HG03108 (cell line): ENCODE measurements around the gene FAM193A.
"Not testable (repeated sequence)": the region's sequence is repeated elsewhere in the genome, so short reads cannot be mapped to it uniquely, and the experiment has no call there.

ENCODE experiments used
- ATAC-seq: cut with Tn5 transposase; IDR thresholded peaks from one replicate; pipeline ENCODE4 v1.9.1; 2021; ENCODE audit warnings: moderate library complexity; ENCODE audit not compliant: unreplicated experiment

Gene FAM193A

DNA sequence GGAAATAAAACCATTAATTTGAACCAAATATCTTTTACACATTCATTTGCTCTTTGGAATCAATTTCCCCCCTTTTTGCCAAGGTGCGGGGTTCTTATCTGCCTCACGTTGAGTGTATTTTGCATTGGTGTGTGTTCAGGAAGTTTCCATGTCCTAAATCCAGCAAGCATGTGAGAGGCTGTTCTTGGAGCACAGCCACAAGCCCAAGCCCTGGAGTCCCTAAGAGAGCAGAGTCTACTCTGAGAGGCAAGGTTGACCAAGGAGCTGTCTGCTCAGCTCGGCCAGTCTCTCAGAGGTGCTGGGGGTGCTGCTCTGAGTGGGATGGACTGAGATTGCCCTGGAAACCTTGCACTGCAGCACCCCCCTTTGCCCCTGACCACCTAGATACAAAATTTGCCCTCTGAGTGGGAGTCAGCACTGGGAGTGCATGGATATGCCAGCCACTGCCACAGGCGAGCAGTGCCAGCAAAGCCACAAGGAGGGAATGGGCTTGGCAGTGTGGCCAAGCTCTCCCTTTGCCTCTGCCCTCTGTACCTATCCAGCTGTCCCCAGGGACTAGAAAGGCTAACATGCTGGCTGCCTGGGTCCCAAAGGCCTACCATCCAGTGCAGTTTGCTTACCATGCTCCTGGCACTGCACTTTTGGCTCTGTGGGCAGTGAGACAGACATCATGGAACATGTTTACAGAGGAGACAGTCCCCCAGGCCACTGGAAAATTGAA is 20.5 kb upstream of the FAM193A start:
- ATAC-seq, result no peak

DNA sequence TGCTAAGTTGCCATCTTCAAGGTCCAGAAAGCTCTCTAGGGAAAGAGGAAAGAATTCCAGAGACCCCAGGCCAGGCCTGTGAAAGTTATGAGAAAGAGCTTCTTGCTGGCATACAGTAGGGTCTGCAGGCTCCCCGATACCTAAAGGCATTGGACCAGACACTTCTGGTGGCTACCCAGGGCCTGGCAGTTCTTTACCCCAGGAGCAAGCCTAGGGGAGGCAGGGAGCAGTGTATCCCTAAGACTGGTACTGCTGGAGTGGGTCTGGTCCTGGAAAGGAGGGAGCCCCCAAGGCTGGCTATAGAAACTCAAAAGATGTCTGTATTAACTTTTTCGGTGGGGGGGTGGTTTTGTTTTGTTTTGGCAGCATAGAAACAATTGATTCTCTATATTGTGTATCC is 19.8 kb upstream of the FAM193A start:
- no peak for ATAC-seq

DNA sequence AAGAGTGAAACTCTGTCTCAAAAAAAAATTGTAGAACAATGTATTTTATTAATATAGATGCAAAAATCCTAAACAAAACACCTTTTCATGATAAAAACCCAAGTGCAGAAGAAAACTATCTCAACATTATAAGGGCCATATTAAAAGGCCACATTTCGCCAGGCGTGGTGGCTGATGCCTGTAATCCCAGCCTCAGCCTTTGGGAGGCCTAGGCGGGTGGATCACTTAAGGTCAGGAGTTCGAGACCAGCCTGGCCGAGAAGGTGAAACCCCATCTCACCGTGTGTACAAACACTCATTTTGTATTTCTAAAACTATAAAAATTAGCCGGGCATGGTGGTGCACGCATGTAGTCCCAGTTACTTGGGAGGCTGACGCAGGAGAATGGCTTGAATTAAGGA is 9.9 kb upstream of the FAM193A start:
- no peak for ATAC-seq

DNA sequence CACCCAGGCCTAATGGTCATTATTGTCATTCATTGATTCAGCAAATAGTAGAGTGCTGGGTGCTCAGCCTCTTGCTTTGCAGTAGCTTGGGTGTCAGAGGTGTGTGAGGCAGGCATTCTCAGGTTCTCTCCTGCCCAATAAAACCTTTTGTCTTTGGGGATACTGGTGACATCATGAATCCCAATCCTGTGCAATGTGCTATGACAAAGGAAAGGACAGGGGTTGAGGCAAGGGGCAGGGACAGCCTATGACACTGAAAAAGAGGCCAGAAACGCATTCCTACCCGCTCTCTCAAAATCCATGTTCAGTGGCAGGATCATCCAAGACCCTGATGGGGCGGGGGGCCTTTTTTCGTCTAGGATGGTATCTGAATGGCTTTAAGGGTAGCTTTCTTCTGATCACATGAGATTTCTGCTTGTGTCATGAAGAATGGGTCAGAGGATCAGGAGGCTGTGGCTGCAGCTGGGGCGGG is 1.5 kb upstream of the FAM193A start:
- no peak for ATAC-seq

DNA sequence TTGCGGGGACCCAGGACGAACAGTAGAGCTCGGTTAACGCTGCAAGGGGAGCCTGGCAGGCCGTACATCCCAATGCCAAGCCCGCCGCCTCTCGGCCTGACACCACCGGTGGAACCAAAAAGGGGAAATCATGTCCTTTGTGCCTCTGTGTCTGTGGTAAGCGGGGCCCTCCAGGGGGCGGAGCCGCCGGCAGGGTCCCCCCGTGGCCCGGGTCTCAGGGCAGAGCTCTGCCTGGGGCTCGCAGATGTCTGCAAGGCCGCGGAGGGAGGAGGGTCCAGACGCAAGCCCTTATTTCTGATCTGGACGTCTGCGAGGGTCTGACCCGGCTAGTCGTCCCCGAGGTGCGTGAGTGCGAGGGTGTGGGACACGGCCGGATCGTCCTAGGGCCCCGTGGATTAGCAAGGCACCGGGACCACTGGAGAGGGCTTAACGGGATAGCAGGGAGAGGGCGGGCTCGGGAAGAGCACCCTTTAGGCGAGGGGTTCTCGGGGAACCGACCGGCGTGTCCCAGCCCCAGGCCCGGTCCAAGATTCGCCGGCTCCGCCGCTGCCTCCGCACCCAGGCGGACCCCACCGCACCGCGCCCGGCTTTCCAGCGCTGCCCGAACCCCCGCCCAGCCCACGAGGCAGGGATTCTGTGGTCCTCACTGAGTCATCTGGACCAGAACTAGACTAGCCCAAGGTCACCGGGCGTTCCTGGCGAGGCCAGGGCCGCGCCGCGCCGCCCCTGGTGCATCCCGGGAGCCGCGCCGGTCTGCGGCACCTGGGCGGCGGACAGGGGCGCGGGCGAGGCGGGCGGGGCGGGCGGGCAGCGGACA is 863 bp upstream of the FAM193A start:
- ATAC-seq, result peak; percentile 15

DNA sequence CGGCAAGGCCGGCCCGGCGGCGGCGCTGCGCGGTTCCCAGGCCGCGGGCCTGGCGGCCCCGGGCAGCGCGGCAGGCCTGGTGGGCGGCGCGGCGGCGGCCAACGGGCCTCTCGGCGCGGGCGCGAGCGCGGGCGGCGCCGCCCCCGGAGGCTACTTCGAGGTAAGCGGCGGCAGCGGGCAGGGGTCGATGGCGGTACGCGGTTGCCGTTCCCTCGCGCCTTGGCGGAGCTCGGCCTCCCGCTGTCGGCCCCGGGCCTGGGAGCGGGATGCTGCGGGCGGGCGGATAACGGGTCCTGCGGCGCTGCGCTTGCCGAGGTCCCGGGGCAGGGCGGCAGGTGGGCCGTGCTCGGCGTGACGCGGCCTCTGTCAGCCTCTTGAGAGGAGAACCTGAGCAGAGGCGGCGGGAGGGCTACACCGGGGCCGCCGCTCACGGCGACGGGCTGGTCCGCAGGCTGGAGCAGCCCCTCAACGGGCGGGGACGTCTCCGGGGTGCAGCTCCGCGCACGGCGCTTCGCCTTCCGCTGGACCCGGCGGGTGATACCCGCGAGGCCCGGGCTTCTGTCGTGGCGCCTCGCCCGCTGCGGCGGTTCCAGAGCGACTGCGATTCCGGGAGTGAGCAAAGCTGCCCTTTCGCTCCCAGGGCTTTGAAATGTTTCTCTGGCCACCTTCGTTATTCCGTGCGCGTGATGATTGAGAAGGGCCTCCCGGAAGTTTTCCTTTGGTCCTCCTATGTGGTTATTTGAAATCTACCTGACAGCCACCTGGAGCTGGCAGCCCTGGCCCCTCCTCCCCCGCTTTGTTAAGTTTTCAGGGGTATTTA is 774 bp downstream of the FAM193A start:
- peak; percentile 13 for ATAC-seq

DNA sequence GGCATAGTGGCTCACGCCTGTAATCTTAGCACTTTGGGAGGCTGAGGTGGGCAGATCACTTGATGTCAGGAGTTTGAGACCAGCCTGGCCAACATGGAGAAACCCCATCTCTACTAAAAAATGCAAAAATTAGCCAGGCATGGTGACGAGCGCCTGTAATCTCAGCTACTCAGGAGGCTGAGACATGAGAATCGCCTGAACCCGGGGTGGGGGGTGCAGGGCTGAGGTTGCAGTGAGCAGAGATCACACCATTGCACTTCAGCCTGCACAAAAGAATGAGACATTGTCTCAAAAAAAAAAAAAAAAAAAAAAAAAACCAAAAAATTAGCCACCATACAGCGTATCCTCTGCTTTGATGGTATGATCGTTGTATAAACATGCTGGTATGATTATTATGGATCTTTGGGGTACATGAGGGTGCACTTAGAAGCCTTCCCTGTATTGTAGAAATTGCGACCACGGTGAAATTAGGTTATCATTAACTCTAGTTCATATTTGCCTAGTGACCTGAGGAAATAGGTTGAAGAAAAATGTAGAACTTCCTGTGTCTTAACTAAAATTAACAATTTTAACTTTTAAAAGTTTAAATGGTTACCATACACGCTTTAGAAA is 7.2 kb downstream of the FAM193A start:
- not testable (repeated sequence) for ATAC-seq

DNA sequence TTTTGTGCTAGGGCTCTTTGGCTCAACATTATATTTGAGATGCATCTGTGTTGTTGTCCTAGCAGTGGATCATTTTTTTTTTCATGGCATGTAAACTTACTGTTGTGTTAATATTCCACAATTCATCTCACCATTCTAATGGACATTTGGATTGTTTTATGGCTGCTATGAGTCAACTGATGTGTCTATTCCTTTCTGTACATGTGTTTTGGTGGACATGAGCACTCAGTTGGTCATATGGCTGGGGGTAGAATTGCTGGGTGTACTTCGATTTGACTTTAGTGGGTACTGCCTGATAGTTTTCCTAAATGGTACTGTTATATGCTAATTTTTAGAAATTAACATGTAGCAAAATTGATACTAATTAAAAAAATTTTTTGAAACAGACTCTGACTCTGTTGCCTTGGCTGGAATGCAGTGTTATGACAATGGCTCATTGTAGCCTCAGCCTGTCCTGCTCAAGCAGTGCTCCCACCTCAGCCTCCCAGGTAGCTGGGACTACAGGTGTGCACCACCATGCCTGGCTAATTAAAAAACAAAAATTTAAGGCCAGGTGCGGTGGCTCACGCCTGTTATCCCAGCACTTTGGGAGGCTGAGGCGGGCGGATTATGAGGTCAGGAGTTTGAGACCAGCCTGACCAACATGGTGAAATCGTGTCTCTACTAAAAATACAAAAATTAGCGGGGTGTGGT is 9.0 kb downstream of the FAM193A start:
- no peak for ATAC-seq

DNA sequence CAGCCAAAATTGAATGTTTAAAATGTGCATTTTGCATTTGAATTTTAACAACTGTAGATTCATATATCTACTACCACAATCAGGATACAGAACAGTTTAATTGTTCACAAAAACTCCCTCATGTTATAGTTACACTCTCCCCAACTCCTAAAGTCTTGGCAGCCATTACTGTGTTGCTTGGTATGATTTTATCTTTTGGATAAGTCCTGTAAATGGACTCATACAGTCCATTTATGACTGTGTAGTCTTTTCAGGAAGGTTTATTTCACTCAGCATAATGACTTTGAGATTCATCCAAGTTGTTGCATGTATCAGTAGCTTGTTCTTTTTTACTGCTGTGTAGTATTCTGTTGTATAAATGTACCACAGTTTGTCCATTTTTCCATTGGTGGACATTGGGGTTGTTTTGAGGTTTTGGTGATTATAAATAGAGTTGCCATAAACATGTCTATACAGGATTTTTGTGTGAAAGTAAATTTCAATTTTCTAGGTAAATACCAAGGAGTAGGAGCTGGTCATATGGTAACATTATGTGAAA is 9.9 kb downstream of the FAM193A start:
- ATAC-seq, result no peak

DNA sequence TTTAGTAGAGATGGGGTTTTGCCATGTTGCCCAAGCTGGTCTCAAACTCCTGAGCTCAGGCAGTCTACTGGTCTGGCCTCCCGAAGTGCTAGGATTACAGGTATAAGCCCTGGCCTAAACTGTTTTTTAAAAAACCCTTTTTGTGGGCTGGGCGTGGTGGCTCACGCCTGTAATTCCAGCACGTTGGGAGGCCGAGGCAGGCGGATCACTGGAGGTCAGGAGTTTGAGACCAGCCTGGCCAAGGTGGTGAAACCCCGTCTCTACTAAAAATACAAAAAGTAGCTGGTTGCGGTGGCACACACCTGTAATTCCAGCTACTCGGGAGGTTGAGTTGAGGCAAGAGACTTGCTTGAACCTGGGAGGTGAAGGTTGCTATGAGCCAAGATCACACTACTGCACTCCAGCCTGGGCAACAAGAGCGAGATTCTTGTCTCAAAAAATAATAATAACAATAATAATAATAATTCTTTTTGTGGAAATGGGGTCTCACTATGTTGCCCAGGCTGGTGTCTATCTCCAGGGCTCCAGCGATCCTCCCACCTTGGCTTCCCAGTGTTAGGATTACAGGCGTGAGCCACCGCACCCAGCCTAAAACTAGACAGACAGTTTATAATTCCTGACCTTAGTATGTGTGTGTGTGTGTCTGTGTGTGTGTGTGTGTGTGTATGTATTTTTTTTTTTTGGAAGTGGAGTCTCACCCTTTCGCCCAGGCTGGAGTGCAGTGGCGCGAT is 10.7 kb downstream of the FAM193A start:
- not testable (repeated sequence) for ATAC-seq

DNA sequence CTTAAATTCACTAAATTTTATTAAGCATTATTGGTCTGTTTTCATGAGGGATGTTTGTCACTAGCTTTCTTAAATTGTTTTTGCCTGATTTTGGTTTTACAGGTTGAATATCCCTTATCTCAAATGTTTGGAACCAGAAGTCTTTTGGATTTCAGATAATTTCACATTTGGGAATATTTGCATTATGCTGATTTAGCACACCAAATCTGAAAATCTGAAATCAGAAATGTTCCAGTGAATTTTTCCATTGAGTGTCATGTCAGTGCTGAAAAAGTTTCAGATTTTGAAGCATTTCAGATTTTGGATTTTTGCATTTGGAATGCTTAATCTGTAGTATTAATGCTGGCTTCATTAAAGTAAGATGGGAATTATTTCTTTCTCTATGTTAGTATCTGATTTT is 14.7 kb downstream of the FAM193A start:
- no peak for ATAC-seq

DNA sequence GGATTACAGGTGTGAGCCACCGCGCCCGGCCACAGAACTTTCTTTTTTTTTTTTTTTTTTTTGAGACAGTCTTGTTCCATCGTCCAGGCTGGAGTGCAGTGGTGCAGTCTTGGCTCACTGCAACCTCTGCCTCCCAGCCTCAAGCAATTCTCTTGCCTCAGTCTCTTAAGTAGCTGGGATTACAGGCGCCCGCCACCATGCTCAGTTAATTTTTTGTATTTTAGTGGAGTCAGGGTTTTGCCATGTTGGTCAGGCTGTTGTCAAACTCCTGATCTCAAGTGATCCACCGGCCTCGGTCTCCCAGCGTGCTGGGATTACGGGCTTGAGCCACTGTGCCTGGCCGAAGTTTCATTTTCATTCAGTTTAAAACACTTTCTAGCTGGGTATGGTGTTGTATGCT is 16.4 kb downstream of the FAM193A start:
- no peak for ATAC-seq

DNA sequence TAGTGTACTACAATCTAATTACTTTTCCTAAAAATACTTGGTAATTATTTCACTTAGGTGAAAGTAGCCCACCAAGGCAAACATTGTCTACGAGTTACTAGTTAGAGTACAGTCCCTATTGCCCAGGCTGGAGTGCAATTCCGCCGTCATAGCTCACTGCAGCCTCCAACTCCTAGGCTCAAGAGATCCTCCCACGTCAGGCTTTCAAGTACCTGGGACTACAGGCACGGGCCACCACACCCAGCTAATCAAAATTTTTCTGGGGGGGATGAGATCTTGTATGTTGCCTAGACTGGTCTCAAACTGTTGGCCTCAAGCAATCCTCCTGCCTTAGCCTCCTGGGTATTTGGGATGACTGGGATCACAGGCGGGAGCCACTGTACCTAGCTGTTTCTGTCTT is 21.9 kb downstream of the FAM193A start:
- no peak for ATAC-seq

DNA sequence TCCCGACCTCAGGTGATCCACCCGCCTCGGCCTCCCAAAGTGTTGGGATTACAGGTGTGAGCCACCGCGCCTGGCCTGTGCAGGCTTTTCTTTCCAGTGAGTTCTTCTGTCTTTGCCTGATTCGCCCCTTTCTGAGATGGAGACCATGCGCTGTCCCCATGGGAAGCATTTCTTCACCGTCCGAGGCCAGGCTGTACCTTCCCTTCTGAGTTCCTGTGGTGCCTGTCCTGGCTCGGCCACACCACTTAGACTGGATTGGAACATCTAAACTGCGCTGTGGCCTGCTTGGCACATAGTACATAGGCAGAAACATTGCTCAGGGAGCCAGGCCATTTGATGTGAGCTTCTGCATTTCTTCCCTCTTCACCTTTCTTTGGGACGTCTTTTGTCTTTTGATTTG is 23.7 kb downstream of the FAM193A start:
- ATAC-seq, result no peak

DNA sequence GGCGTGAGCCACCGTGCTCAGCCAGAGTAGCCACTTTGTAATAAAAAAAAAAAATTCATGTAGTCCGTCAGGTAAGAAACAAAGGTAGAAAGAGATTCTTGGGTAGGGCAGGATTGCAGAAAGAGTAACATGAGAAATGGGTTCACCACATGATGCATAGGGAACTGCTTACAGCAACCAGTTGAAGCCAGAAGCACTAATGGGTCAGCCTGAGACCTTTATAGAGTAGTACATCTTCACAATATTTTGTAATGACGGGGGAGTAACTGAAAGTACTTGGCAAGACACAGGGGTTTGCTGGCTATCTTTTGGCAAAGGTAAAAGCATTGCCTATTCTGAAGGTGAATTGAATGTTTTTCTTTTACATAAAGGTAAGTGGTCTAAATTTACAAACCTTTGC is 29.1 kb downstream of the FAM193A start:
- ATAC-seq, result no peak

DNA sequence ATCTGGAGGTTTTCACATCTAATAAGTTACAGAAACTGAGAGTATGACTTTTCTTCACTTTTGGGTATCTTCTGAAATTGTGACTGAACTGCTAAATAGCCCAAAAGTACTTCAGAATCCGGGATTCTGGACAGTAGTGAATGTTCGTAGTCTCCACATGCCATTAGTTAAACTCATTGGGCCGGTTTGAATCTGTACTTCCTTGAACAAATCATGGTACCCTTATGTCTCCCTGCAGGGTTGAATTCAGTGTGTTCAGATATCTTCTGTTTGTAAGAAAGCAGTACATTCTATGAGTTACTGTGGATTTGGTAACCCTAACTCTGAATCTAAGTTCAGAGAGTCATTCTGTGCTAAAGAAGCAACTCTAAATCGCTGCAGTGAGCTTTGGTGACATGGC is 33.6 kb downstream of the FAM193A start:
- no peak for ATAC-seq

DNA sequence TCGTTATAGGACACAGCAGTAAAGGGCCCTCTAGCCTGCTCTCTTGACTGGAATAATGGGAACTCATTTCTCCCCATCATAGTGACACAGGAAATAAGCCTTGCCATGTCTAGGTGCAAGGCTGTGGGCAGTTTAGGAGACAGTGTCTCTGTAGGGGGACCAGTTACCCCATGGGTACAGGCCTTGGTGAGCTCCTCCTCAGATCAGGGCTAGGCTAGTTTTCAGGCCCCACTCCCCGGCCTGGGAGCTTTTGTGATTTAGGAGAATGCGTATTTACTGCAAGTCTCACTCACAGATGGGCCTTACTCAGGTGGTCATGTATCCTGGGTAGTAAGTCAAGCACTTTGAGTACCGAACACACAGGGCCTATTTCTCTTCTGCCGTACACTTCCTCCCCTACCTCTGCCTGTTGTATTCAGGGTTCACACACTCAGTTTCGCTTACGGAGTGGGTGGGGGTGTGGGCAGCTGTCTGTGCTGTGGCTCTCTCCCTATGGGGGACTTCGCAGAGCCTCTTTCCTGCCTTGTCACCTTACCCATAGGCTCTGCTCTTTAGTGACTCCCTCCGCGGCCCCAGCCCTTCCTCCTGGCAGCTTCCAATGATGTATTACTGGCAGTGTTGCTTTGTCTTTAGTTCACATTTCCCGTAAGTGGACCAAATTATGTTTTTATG is 34.2 kb downstream of the FAM193A start:
- ATAC-seq, result peak; percentile 75

DNA sequence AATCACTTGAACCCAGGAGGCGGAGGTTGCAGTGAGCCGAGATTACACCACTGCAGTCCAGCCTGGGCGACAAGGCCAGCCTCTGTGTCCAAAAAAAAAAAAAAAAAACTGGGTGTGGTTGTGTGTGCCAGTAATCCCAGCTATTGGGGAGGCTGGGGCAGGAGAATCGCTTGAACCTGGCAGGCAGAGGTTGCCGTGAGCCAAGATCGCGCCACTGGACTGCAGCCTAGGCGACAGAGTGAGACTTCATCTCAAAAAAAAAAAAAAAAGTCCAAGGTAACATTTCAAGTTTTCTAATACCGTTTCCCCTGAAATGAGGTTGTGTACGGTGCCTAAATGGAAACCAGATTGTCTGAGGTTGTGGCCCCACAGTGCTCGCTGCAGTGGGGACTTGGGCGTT is 35.6 kb downstream of the FAM193A start:
- ATAC-seq, result no peak

DNA sequence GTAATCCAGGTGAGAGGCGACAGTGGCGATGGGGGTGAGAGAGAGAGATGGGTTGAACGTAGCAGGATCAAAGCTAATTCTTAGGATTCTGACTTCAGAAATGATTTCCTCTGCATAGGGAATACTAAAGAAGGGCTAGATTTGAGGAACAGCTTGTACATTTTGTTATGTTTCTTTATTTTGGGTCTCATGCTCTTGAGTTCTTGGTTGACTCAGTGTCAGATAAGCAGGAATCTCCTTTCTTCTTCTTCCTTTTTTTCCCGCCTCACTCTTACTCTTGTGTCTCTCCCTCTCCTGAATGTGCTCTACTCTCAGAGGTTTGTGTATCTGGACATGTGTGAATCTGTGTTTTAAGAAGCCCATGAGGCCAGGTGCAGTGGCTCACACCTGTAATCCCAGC is 36.4 kb downstream of the FAM193A start:
- no peak for ATAC-seq
